SK-N-SH treated with all-trans-retinoic acid at 6 μM for 48 hours (cell line): ENCODE results near the gene PRKAG2.

Experiments
- CREB5 ChIP-seq: fragments of 250-450 bp; sonication (Bioruptor Pico); IDR thresholded peaks from 2 replicates; pipeline ENCODE4 v1.5.1; 2020; ENCODE audit warnings: low read depth, mild to moderate bottlenecking, moderate library complexity
- GLIS3 ChIP-seq: fragments of 250-450 bp; sonication (Bioruptor Pico); IDR thresholded peaks from 2 replicates; pipeline ENCODE4 v1.5.0; 2020; ENCODE audit warnings: mild to moderate bottlenecking, moderate library complexity

GRCh38 chr7:151836927-151837205 lies 40.0 kb downstream of the PRKAG2 start:
- TF ChIP-seq GLIS3 (no peak), CREB5 (CRISPR knock-in tag) (no peak)
